Mammary epithelial cell (primary cell): ENCODE data around the gene NUCB1.

Experiments
- EZH2 ChIP-seq: IDR thresholded peaks from 2 replicates; pipeline ENCODE4 v1.6.1; 2012; ENCODE audit warnings: low read length, inconsistent platforms, borderline replicate concordance
- TF ChIP-seq, protein P1 (sequence below), 2 donors: IDR thresholded peaks in 1 of 2; conservative IDR thresholded peaks in 1 of 2; 2 replicates each; pipeline ENCODE4 v1.5.1; 2011 to 2012; ENCODE audit warnings: inconsistent platforms in 2 of 2, low read length in 2 of 2, mild to moderate bottlenecking in 2 of 2, control low read depth in 1 of 2, low read depth in 1 of 2; ENCODE audit not compliant: insufficient read depth in 1 of 2; ENCODE audit errors: extremely low read depth in 1 of 2

DNA sequence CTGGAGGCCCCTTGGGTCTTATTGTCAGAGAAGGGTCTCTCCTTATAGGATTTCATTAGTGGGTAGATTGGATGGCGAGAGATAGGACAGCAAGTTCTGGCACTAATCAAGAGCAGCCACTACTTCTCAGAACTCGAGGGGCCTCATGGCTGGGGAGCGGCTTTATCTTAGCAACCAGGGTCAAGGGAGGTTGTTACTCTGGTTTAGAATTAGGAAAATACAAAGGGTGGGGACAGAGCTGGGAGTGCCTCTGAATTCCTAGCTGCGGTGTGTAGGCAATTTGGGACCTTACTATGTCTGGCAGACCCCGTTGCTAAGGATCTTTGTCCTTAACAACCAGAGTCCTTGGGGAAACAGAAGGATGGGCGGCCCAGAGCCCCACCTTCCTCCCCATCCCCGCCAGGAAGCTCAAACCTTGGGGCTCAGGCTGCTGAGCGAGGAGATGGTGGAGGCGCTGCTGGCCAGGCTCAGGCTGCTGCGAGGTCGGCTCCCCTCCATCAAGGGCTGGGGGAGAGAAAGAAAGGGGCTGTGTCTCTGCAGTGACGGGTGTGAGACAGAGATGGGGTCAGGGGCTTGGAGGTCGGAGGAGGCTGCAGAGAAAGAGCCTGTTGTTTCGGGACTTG, 32.9 kb upstream of the NUCB1 start:
- TF ChIP-seq, protein P1, sequence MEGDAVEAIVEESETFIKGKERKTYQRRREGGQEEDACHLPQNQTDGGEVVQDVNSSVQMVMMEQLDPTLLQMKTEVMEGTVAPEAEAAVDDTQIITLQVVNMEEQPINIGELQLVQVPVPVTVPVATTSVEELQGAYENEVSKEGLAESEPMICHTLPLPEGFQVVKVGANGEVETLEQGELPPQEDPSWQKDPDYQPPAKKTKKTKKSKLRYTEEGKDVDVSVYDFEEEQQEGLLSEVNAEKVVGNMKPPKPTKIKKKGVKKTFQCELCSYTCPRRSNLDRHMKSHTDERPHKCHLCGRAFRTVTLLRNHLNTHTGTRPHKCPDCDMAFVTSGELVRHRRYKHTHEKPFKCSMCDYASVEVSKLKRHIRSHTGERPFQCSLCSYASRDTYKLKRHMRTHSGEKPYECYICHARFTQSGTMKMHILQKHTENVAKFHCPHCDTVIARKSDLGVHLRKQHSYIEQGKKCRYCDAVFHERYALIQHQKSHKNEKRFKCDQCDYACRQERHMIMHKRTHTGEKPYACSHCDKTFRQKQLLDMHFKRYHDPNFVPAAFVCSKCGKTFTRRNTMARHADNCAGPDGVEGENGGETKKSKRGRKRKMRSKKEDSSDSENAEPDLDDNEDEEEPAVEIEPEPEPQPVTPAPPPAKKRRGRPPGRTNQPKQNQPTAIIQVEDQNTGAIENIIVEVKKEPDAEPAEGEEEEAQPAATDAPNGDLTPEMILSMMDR (conservative IDR thresholded peaks at IDR 0.05 in 1 of 2, IDR thresholded peaks at IDR 0.05 in 1 of 2; ENCODE audit: extremely low read depth in 1 of 2, insufficient read depth in 1 of 2, low read depth in 1 of 2, low read length in 2 of 2) = no peak
- no peak for TF ChIP-seq EZH2
